ENCODE data around the gene DUS4L. TPM values are rescaled to one million over a fixed set of nuclear protein-coding genes. Genes with fewer than 3 reads are reported as not detected.

The DUS4L gene
- total RNA-seq, 2 donors from 2014 or later: 13.2 to 18.0 TPM

GRCh38 chr7:107597953-107598352, 34.2 kb downstream of the DUS4L start:
- Histone ChIP-seq H3K4me1 (ENCODE audit: control insufficient read depth, insufficient read depth, low read length) (no peaks in the 10 kb centered on the region), H3K27me3 (ENCODE audit: control insufficient read depth, insufficient read depth, low read length, poor library complexity, severe bottlenecking) (no peaks in the 10 kb centered on the region), H3K36me3 (ENCODE audit: control insufficient read depth, insufficient read depth, low read length) (peaks cover 35% of the 10 kb centered on the region), H3K4me3 (ENCODE audit: low read length) (no peak overlapping the region), H3K9ac (ENCODE audit: extremely low read depth, low read length, poor library complexity, severe bottlenecking) (no peak overlapping the region), H3K9me3 (ENCODE audit: control insufficient read depth, low read length) (no peaks in the 10 kb centered on the region), H3K27ac (ENCODE audit: low read depth, low read length) (no peak overlapping the region)
- H3K4me1 Mint-ChIP-seq: peaks cover 10% of the 10 kb centered on the region
- H3K27ac Mint-ChIP-seq: no peak overlapping the region
- no peak overlapping the region for H3K4me3 Mint-ChIP-seq
- peaks cover 21% of the 10 kb centered on the region for H3K36me3 Mint-ChIP-seq (ENCODE audit: low read depth)
- DNase-seq: no peak
- no peaks in the 10 kb centered on the region for H3K9me3 Mint-ChIP-seq
- no peak for TF ChIP-seq CTCF (conservative IDR thresholded peaks at IDR 0.05)
- no peaks in the 10 kb centered on the region for H3K27me3 Mint-ChIP-seq (ENCODE audit: insufficient read depth)
- WGBS, 2 experiments (ENCODE audit: insufficient coverage in 1 of 2, insufficient read length in 1 of 2): 92 to 95% methylated on average over 4 of the region's 4 CpGs

GRCh38 chr7:107599262-107599661, 35.5 kb downstream of the DUS4L start:
- WGBS, 2 experiments (ENCODE audit: insufficient coverage in 1 of 2, insufficient read length in 1 of 2): 89% methylated on average over 1 of the region's 1 CpG; no CpG with 5 or more reads in 1 of the 2 experiments

GRCh38 chr7:107600816-107601215, 37.0 kb downstream of the DUS4L start:
- no peak for DNase-seq
- Histone ChIP-seq H3K4me3 (ENCODE audit: low read length) (no peak overlapping the region), H3K36me3 (ENCODE audit: control insufficient read depth, insufficient read depth, low read length) (peaks cover 29% of the 10 kb centered on the region), H3K27ac (ENCODE audit: low read depth, low read length) (no peak overlapping the region), H3K9ac (ENCODE audit: extremely low read depth, low read length, poor library complexity, severe bottlenecking) (no peak overlapping the region), H3K9me3 (ENCODE audit: control insufficient read depth, low read length) (no peaks in the 10 kb centered on the region), H3K4me1 (ENCODE audit: control insufficient read depth, insufficient read depth, low read length) (no peaks in the 10 kb centered on the region), H3K27me3 (ENCODE audit: control insufficient read depth, insufficient read depth, low read length, poor library complexity, severe bottlenecking) (no peaks in the 10 kb centered on the region)
- H3K4me3 Mint-ChIP-seq: no peak overlapping the region
- 100% methylated on average over 1 of the region's 2 CpGs; no CpG with 5 or more reads in 1 of the 2 experiments for WGBS, 2 experiments (ENCODE audit: insufficient coverage in 1 of 2, insufficient read length in 1 of 2)
- no peaks in the 10 kb centered on the region for H3K27me3 Mint-ChIP-seq (ENCODE audit: insufficient read depth)
- TF ChIP-seq CTCF (conservative IDR thresholded peaks at IDR 0.05): no peak
- H3K9me3 Mint-ChIP-seq: no peaks in the 10 kb centered on the region
- H3K27ac Mint-ChIP-seq: no peak overlapping the region
- H3K36me3 Mint-ChIP-seq (ENCODE audit: low read depth): peaks cover 4% of the 10 kb centered on the region
- H3K4me1 Mint-ChIP-seq: peaks cover 10% of the 10 kb centered on the region

More at GRCh38 chr7:107599262-107599661, 35.5 kb downstream of the DUS4L start:
- no peak overlapping the region for H3K4me3 ChIP-seq (ENCODE audit: low read length)
- H3K27ac ChIP-seq (ENCODE audit: low read depth, low read length): no peak overlapping the region
- Mint-ChIP-seq H3K4me3 (no peak overlapping the region), H3K9me3 (no peaks in the 10 kb centered on the region), H3K27ac (no peak overlapping the region), H3K27me3 (ENCODE audit: insufficient read depth) (no peaks in the 10 kb centered on the region), H3K36me3 (ENCODE audit: low read depth) (peaks cover 12% of the 10 kb centered on the region), H3K4me1 (peaks cover 10% of the 10 kb centered on the region)
- no peak for TF ChIP-seq CTCF (conservative IDR thresholded peaks at IDR 0.05)
- H3K9me3 ChIP-seq (ENCODE audit: control insufficient read depth, low read length): no peaks in the 10 kb centered on the region
- H3K27me3 ChIP-seq (ENCODE audit: control insufficient read depth, insufficient read depth, low read length, poor library complexity, severe bottlenecking): no peaks in the 10 kb centered on the region
- peaks cover 35% of the 10 kb centered on the region for H3K36me3 ChIP-seq (ENCODE audit: control insufficient read depth, insufficient read depth, low read length)
- no peak overlapping the region for H3K9ac ChIP-seq (ENCODE audit: extremely low read depth, low read length, poor library complexity, severe bottlenecking)
- no peaks in the 10 kb centered on the region for H3K4me1 ChIP-seq (ENCODE audit: control insufficient read depth, insufficient read depth, low read length)
- no peak for DNase-seq
